Uterus (tissue), 2 donors: ENCODE data around the gene CXCR3.

Source experiments
- POLR2A ChIP-seq, 2 donors: fragments of 450-650 bp; IDR thresholded peaks; one replicate each; pipeline ENCODE4 v1.6.1; 2016; ENCODE audit warnings: antibody characterized with exemption in 2 of 2, mild to moderate bottlenecking in 1 of 2, moderate library complexity in 1 of 2
- TF ChIP-seq, protein P1 (sequence below), 4 experiments: fragments of 200-600 bp in 2 of 4; fragments of 450-650 bp in 2 of 4; sonication (generic) in 2 of 4; IDR thresholded peaks; one replicate each; pipeline ENCODE4 v1.5.1; 2016 to 2019; ENCODE audit warnings: antibody characterized with exemption in 4 of 4, mild to moderate bottlenecking in 2 of 4, moderate library complexity in 1 of 4

DNA sequence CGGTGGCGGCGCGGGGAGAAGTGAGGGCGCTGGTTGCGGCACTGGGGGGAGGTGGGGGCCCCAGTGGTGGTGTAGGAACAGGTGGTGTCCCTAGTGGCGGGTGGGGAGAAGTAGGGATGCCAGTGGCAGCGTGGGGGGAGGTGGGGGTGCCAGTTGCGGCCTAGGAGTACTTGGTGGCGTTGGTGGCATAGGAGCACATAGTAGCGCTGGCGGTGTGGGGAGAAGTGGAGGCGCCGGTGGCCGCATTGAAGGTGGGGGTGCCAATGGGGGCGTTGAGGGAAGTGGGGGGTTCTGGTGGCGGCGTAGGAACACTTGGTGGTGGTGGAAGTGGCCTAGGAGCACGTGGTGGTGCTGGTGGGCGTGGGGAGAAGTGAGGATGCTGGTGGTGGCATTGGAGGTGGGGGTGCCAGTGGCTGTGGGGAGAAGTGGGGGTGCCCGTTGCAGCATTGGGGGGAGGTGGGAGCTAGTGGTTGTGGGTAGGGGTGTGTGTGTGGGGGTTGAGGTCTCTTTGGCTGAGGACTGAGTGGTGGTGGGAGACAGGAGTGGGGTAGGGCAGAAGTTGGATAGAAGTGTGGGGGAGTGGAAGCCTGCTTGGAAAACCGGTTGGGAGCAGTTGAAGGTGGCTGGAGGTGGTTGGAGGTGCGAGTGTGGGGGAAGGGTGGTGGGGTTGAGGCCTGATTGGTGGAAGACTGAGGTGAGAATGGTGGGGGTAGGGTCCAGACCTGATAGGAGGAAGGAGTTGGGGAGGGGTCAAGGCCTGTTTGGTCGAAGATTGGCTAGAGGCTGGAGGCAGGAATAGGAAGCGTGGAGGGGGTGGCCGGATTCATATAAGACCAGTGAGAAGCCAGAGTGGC, 38.9 kb downstream of the CXCR3 start:
- TF ChIP-seq, protein P1, sequence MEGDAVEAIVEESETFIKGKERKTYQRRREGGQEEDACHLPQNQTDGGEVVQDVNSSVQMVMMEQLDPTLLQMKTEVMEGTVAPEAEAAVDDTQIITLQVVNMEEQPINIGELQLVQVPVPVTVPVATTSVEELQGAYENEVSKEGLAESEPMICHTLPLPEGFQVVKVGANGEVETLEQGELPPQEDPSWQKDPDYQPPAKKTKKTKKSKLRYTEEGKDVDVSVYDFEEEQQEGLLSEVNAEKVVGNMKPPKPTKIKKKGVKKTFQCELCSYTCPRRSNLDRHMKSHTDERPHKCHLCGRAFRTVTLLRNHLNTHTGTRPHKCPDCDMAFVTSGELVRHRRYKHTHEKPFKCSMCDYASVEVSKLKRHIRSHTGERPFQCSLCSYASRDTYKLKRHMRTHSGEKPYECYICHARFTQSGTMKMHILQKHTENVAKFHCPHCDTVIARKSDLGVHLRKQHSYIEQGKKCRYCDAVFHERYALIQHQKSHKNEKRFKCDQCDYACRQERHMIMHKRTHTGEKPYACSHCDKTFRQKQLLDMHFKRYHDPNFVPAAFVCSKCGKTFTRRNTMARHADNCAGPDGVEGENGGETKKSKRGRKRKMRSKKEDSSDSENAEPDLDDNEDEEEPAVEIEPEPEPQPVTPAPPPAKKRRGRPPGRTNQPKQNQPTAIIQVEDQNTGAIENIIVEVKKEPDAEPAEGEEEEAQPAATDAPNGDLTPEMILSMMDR (IDR thresholded peaks at IDR 0.05), result no peak
- no peak for TF ChIP-seq POLR2A (IDR thresholded peaks at IDR 0.05)
